DLD1 (cell line): Measurements from ENCODE around the gene SAXO1.
"Not testable (repeated sequence)": the region's sequence is repeated elsewhere in the genome, so short reads cannot be mapped to it uniquely, and the experiment has no call there.

ENCODE experiments used
- in situ Hi-C: cut with HindIII; loops from 2 replicates; pipeline ENCODE4 v1.10.0; 2017; ENCODE audit warnings: low sequenced_read_pairs

SAXO1 gene

GRCh38 chr9:19000133-19000532 lies 32.9 kb downstream of the SAXO1 start:
- in situ Hi-C loops: no loop called here

- in situ Hi-C loops: no loop called here
These were observed 33.7 kb downstream of the SAXO1 start for GRCh38 chr9:18999173-18999785.

GRCh38 chr9:18997151-18997550 lies 35.9 kb downstream of the SAXO1 start:
- in situ Hi-C loops: no loop called here

- in situ Hi-C loops: no loop called here
These were observed 36.8 kb downstream of the SAXO1 start for GRCh38 chr9:18996211-18996610.

- in situ Hi-C loops: no loop called here
These were observed 38.6 kb downstream of the SAXO1 start for GRCh38 chr9:18994263-18994916.

GRCh38 chr9:18991197-18991596 lies 41.8 kb downstream of the SAXO1 start:
- in situ Hi-C loops: not testable (repeated sequence)

- in situ Hi-C loops: no loop called here
These were observed 42.5 kb downstream of the SAXO1 start for GRCh38 chr9:18990494-18990893.

- in situ Hi-C loops: no loop called here
These were observed 43.1 kb downstream of the SAXO1 start for GRCh38 chr9:18989865-18990264.

- in situ Hi-C loops: no loop called here
These were observed 43.9 kb downstream of the SAXO1 start for GRCh38 chr9:18989097-18989496.

- in situ Hi-C loops: no loop called here
These were observed 45.0 kb downstream of the SAXO1 start for GRCh38 chr9:18988003-18988402.

- in situ Hi-C loops: no loop called here
These were observed 47.0 kb downstream of the SAXO1 start for GRCh38 chr9:18985996-18986395.

- in situ Hi-C loops: no loop called here
These were observed 47.5 kb downstream of the SAXO1 start for GRCh38 chr9:18985464-18985951.

- in situ Hi-C loops: no loop called here
These were observed 50.8 kb downstream of the SAXO1 start for GRCh38 chr9:18982262-18982620.

- in situ Hi-C loops: no loop called here
These were observed 51.3 kb downstream of the SAXO1 start for GRCh38 chr9:18981476-18982261.

GRCh38 chr9:18980189-18980588 lies 52.8 kb downstream of the SAXO1 start:
- in situ Hi-C loops: no loop called here

- in situ Hi-C loops: no loop called here
These were observed 53.6 kb downstream of the SAXO1 start for GRCh38 chr9:18979367-18979766.

GRCh38 chr9:18978188-18978587 lies 54.8 kb downstream of the SAXO1 start:
- in situ Hi-C loops: no loop called here

GRCh38 chr9:18976709-18977531 lies 56.1 kb downstream of the SAXO1 start:
- in situ Hi-C loops: no loop called here

GRCh38 chr9:18976221-18976708 lies 56.7 kb downstream of the SAXO1 start:
- in situ Hi-C loops: no loop called here

- in situ Hi-C loops: no loop called here
These were observed 59.7 kb downstream of the SAXO1 start for GRCh38 chr9:18973348-18973747.

- in situ Hi-C loops: no loop called here
These were observed 60.3 kb downstream of the SAXO1 start for GRCh38 chr9:18972675-18973074.
